ENCODE measurements around the gene ARMH3. TPM values are rescaled to one million over a fixed set of nuclear protein-coding genes. Genes with fewer than 3 reads are reported as not detected.

Gene ARMH3, protein sequence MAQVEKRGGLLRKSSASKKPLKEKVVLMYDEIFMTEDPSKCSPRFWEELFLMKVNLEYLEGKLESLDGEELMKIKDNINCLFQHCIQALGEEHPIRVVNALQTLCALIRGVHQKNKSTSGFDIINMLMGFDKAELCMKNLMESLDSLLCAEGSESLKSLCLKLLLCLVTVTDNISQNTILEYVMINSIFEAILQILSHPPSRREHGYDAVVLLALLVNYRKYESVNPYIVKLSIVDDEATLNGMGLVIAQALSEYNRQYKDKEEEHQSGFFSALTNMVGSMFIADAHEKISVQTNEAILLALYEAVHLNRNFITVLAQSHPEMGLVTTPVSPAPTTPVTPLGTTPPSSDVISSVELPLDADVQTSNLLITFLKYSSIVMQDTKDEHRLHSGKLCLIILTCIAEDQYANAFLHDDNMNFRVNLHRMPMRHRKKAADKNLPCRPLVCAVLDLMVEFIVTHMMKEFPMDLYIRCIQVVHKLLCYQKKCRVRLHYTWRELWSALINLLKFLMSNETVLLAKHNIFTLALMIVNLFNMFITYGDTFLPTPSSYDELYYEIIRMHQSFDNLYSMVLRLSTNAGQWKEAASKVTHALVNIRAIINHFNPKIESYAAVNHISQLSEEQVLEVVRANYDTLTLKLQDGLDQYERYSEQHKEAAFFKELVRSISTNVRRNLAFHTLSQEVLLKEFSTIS
- 42.2 TPM for total RNA-seq
- 10 to 100 TPM; 21.3 to 29.5 (median 24.2) TPM for polyA plus RNA-seq

DNA sequence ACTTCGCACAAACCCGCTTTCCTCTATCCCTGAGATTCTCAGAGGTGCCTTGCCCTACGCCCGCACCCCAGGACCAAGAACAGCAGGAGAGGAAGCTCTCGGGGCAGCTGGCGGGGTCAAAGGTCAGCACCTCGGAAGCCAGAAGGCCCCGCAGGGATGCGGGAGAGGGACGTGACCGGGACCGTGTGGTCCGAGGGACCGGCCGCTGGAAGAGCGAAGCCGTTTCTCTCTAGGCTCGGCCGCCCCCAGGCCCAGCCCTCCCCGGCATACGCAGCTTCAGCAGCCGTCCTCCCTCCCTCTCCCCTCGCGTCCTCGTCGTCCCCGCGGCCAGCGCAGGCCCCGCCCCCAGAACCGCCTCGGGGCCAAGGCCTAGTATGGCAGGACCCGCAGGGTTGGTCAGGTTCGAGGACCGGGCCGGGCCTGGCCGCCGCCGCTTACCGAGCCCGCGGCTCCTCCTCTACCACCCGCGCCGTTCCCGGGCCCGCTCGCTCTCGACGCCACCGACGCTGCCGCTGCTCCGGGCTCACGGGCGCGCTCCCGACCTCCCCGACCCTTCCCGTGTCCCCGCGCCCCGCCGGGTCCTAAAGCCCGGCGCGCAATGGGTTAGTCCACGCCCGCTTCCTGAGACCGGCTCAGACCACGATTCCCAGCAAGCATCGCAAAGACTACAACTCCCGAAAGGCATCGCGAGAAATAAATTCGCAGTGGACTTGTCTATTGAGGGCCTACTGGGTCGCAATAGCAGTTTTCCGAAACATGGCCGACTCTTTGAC is at the start of gene ARMH3:
Gene ARMH3, minus strand, starts transcription at position 527 of the 773 bp plus-strand sequence. CDS start 16,059 bp downstream, outside the sequence.
- no peaks in the 10 kb centered on the region for H3K27me3 ChIP-seq (ENCODE audit: control insufficient read depth, insufficient read depth, low read length)
- peaks cover 19 to 51% (median 36%) of the 10 kb centered on the region in 4 donors for H3K4me1 Mint-ChIP-seq
- peak within 1 kb of the TSS; percentile 86 for H3K4me3 ChIP-seq (ENCODE audit: low read depth, low read length)
- H3K9me3 ChIP-seq (ENCODE audit: control insufficient read depth in 2 of 2, low read length in 2 of 2) = no peaks in the 10 kb centered on the region
- peaks cover 42% of the 10 kb centered on the region for H3K4me1 ChIP-seq (ENCODE audit: control insufficient read depth, insufficient read depth, low read length, poor library complexity, severe bottlenecking)
- peak within 1 kb of the TSS; percentile 91 to 98 (median 94) for H3K27ac Mint-ChIP-seq
- peak; percentile 81 to 98 (median 90) for DNase-seq
- H3K36me3 Mint-ChIP-seq = peaks cover 4% of the 10 kb centered on the region
- peaks cover under 1% of the 10 kb centered on the region for H3K27me3 Mint-ChIP-seq
- H3K9me3 Mint-ChIP-seq = no peaks in the 10 kb centered on the region
- H3K27ac ChIP-seq (ENCODE audit: insufficient read depth, low read length, poor library complexity, severe bottlenecking) = peak within 1 kb of the TSS; percentile 85
- peak within 1 kb of the TSS; percentile 92 to 99 (median 96) for H3K4me3 Mint-ChIP-seq
- H3K36me3 ChIP-seq (ENCODE audit: control insufficient read depth, insufficient read depth, low read length) = no peaks in the 10 kb centered on the region
- peak; percentile 97 to 98 for ATAC-seq (ENCODE audit: low read depth in 2 of 2)

DNA sequence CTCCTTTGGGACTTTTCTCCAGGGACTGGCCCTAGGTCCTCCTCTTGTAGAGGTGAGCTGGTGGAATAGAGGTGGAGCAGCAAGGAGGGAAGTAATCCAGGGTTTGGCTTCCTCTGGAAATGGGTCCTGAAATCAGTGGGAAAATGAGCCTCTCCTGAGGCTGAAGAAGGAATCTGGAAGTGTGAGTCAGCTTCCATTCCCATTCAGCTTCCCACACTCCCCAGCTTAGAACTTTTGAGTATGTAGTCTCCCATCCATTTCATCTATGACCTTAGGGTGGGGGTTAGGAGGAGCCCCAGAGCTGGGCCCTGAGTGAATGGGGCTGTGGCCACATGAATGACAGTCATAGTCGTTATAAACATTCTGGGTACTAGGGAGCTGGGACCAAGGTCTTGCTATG is 46.4 kb upstream of the ARMH3 start:
- no peak overlapping the region for H3K27ac ChIP-seq (ENCODE audit: insufficient read depth, low read length, poor library complexity, severe bottlenecking)
- no peaks in the 10 kb centered on the region for H3K9me3 ChIP-seq (ENCODE audit: control insufficient read depth in 2 of 2, low read length in 2 of 2)
- H3K9me3 Mint-ChIP-seq = no peaks in the 10 kb centered on the region
- DNase-seq = no peak
- peaks cover 8% of the 10 kb centered on the region for H3K36me3 ChIP-seq (ENCODE audit: control insufficient read depth, insufficient read depth, low read length)
- H3K27ac Mint-ChIP-seq = no peak overlapping the region
- peaks cover 5 to 21% (median 10%) of the 10 kb centered on the region in 4 donors for H3K4me1 Mint-ChIP-seq
- H3K27me3 Mint-ChIP-seq = no peaks in the 10 kb centered on the region
- H3K4me1 ChIP-seq (ENCODE audit: control insufficient read depth, insufficient read depth, low read length, poor library complexity, severe bottlenecking) = peaks cover 3% of the 10 kb centered on the region
- ATAC-seq (ENCODE audit: low read depth in 2 of 2) = no peak
- H3K36me3 Mint-ChIP-seq = peaks cover 7% of the 10 kb centered on the region
- no peaks in the 10 kb centered on the region for H3K27me3 ChIP-seq (ENCODE audit: control insufficient read depth, insufficient read depth, low read length)
- H3K4me3 ChIP-seq (ENCODE audit: low read depth, low read length) = no peak overlapping the region
- H3K4me3 Mint-ChIP-seq = no peak overlapping the region

DNA sequence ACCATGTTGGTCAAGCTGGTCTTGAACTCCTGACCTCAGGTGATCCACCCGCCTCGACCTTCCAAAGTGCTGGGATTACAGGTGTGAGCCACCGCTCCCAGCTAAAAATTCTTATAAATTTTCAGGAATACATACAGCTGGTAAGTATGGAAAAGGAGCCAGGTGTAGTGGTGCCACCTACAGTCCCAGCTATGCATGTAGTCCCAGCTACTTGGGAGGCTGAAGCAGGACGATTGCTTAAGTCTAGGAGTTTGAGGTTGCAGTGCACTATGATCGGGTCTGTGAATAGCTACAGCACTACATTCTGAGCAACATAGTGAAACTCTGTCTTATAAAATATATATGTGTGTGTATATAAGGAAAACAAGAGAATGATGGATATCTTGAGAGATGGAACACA is 45.2 kb upstream of the ARMH3 start:
- peaks cover 5 to 16% (median 10%) of the 10 kb centered on the region in 4 donors for H3K4me1 Mint-ChIP-seq
- no peaks in the 10 kb centered on the region for H3K9me3 Mint-ChIP-seq
- H3K4me3 Mint-ChIP-seq = no peak overlapping the region
- no peaks in the 10 kb centered on the region for H3K9me3 ChIP-seq (ENCODE audit: control insufficient read depth in 2 of 2, low read length in 2 of 2)
- peaks cover 10% of the 10 kb centered on the region for H3K36me3 Mint-ChIP-seq
- no peaks in the 10 kb centered on the region for H3K27me3 Mint-ChIP-seq
- no peaks in the 10 kb centered on the region for H3K27me3 ChIP-seq (ENCODE audit: control insufficient read depth, insufficient read depth, low read length)
- no peak for ATAC-seq (ENCODE audit: low read depth in 2 of 2)
- H3K36me3 ChIP-seq (ENCODE audit: control insufficient read depth, insufficient read depth, low read length) = no peaks in the 10 kb centered on the region
- peaks cover 3% of the 10 kb centered on the region for H3K4me1 ChIP-seq (ENCODE audit: control insufficient read depth, insufficient read depth, low read length, poor library complexity, severe bottlenecking)
- no peak overlapping the region for H3K4me3 ChIP-seq (ENCODE audit: low read depth, low read length)
- DNase-seq = no peak
- H3K27ac Mint-ChIP-seq = no peak overlapping the region
- H3K27ac ChIP-seq (ENCODE audit: insufficient read depth, low read length, poor library complexity, severe bottlenecking) = no peak overlapping the region

DNA sequence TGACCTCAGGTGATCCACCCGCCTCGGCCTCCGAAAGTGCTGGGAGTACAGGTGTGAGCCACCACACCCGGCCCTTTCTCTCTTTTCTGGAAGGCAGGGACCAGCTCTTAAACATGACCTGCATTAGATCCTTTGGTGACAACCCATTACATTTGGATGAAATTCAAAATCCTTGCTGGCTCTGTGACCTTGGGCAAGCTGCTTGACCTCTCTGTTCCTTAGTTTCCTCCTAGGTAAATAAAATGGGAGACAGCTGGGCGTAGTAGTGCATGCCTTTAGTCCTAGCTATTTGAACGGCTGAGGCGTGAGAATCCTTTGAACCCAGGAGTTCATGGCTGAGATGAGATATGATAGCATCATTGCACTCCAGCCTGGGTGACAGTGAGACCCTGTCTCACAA is 40.5 kb upstream of the ARMH3 start:
- H3K36me3 Mint-ChIP-seq = peaks cover 13% of the 10 kb centered on the region

DNA sequence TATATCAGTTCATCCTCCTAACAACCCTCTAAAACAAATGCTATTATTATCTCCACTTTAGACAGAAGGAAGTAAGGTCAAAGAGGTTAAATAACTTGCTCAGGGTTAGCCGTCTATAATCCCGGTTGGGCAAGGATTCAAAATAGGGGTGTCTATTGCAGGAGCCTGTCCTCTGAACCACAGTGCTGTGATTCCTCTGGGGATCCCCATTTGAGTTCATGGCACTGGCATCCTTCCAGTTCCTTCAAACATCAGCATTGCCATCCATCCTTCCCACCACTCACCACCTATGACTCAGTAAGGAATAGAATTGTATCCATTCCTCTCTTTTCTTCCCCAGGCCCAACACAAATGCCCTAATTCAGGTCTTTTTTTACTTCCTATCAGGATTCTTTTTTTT is 34.8 kb upstream of the ARMH3 start:
- Histone ChIP-seq H3K27me3 (ENCODE audit: control insufficient read depth, insufficient read depth, low read length) (no peaks in the 10 kb centered on the region), H3K9me3 (ENCODE audit: control insufficient read depth in 2 of 2, low read length in 2 of 2) (no peaks in the 10 kb centered on the region), H3K4me3 (ENCODE audit: low read depth, low read length) (no peak overlapping the region), H3K27ac (ENCODE audit: insufficient read depth, low read length, poor library complexity, severe bottlenecking) (no peak overlapping the region), H3K4me1 (ENCODE audit: control insufficient read depth, insufficient read depth, low read length, poor library complexity, severe bottlenecking) (no peaks in the 10 kb centered on the region), H3K36me3 (ENCODE audit: control insufficient read depth, insufficient read depth, low read length) (no peaks in the 10 kb centered on the region)
- no peaks in the 10 kb centered on the region for H3K27me3 Mint-ChIP-seq
- H3K36me3 Mint-ChIP-seq = peaks cover 13% of the 10 kb centered on the region
- no peaks in the 10 kb centered on the region for H3K9me3 Mint-ChIP-seq
- H3K27ac Mint-ChIP-seq = peak overlapping the region in 2 of 3 donors; percentile 23 to 54
- H3K4me3 Mint-ChIP-seq = no peak overlapping the region
- ATAC-seq (ENCODE audit: low read depth in 2 of 2) (no peak), DNase-seq (no peak)
- H3K4me1 Mint-ChIP-seq = peaks cover 0 to 3% (median 0%) of the 10 kb centered on the region in 4 donors

More for the DNA sequence above, 40.5 kb upstream of the ARMH3 start:
- H3K27me3 ChIP-seq (ENCODE audit: control insufficient read depth, insufficient read depth, low read length) = no peaks in the 10 kb centered on the region
- no peak for ATAC-seq (ENCODE audit: low read depth in 2 of 2)
- no peak overlapping the region for H3K4me3 Mint-ChIP-seq
- no peaks in the 10 kb centered on the region for H3K27me3 Mint-ChIP-seq
- H3K9me3 ChIP-seq (ENCODE audit: control insufficient read depth in 2 of 2, low read length in 2 of 2) = no peaks in the 10 kb centered on the region
- no peak overlapping the region for H3K27ac ChIP-seq (ENCODE audit: insufficient read depth, low read length, poor library complexity, severe bottlenecking)
- no peak for DNase-seq
- no peaks in the 10 kb centered on the region for H3K9me3 Mint-ChIP-seq
- no peak overlapping the region for H3K4me3 ChIP-seq (ENCODE audit: low read depth, low read length)
- no peaks in the 10 kb centered on the region for H3K36me3 ChIP-seq (ENCODE audit: control insufficient read depth, insufficient read depth, low read length)
- no peaks in the 10 kb centered on the region for H3K4me1 Mint-ChIP-seq
- H3K27ac Mint-ChIP-seq = no peak overlapping the region
- H3K4me1 ChIP-seq (ENCODE audit: control insufficient read depth, insufficient read depth, low read length, poor library complexity, severe bottlenecking) = no peaks in the 10 kb centered on the region

DNA sequence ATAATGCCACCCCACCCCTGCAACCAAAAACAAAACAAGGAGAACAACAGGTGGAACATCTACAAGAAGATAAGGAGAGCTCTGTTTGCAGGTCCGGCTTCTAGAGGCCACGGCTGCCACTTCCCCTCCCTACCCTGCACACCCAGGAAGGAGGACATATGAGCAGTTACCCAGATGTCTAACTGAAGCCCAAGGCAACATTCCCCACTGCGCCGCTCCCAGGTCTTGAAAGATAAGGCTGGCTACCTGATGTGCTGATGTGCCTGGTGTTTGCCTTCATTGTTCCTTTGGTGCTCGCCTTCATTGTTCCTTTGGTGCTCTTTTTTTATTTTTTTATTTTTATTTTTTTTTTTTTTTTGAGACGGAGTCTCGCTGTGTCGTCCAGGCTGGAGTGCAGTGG is 30.2 kb upstream of the ARMH3 start:
- H3K4me1 Mint-ChIP-seq = peaks cover 0 to 3% (median 0%) of the 10 kb centered on the region in 4 donors
- H3K27ac Mint-ChIP-seq = peak overlapping the region in 1 of 3 donors; percentile 42
- ATAC-seq (ENCODE audit: low read depth in 2 of 2) = no peak

DNA sequence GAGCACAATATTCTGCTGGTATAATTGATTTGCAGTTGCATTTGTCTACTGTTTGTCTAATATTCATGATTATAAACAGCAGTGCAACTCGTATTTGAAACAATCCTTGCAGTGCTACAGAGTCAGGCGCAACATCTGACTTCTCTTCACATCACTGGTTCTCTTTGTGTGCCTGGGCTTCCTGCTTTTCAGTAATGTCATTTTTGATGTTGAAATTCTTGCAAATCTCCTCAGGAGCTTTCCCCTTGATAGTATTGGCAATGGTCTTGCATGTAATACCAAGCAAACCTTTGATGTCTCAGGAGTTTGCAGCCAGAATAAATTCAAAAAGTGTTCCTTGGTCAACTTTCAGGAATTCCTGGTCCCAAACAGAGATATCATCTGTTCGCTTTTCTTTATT is 29.4 kb upstream of the ARMH3 start:
- Histone ChIP-seq H3K9me3 (ENCODE audit: control insufficient read depth in 2 of 2, low read length in 2 of 2) (no peaks in the 10 kb centered on the region), H3K4me3 (ENCODE audit: low read depth, low read length) (no peak overlapping the region), H3K27me3 (ENCODE audit: control insufficient read depth, insufficient read depth, low read length) (no peaks in the 10 kb centered on the region), H3K4me1 (ENCODE audit: control insufficient read depth, insufficient read depth, low read length, poor library complexity, severe bottlenecking) (no peaks in the 10 kb centered on the region), H3K27ac (ENCODE audit: insufficient read depth, low read length, poor library complexity, severe bottlenecking) (no peak overlapping the region), H3K36me3 (ENCODE audit: control insufficient read depth, insufficient read depth, low read length) (peaks cover 2% of the 10 kb centered on the region)
- Mint-ChIP-seq H3K4me1 (peaks cover 0 to 3% (median 0%) of the 10 kb centered on the region in 4 donors), H3K36me3 (peaks cover 4% of the 10 kb centered on the region), H3K4me3 (no peak overlapping the region), H3K9me3 (no peaks in the 10 kb centered on the region), H3K27me3 (no peaks in the 10 kb centered on the region), H3K27ac (no peak overlapping the region)
- DNase-seq (no peak), ATAC-seq (ENCODE audit: low read depth in 2 of 2) (no peak)

More for the DNA sequence above, 30.2 kb upstream of the ARMH3 start:
- no peaks in the 10 kb centered on the region for H3K9me3 Mint-ChIP-seq
- no peaks in the 10 kb centered on the region for H3K27me3 ChIP-seq (ENCODE audit: control insufficient read depth, insufficient read depth, low read length)
- no peak overlapping the region for H3K4me3 ChIP-seq (ENCODE audit: low read depth, low read length)
- no peak overlapping the region for H3K27ac ChIP-seq (ENCODE audit: insufficient read depth, low read length, poor library complexity, severe bottlenecking)
- H3K27me3 Mint-ChIP-seq = no peaks in the 10 kb centered on the region
- no peak overlapping the region for H3K4me3 Mint-ChIP-seq
- H3K36me3 ChIP-seq (ENCODE audit: control insufficient read depth, insufficient read depth, low read length) = peaks cover 2% of the 10 kb centered on the region
- no peaks in the 10 kb centered on the region for H3K4me1 ChIP-seq (ENCODE audit: control insufficient read depth, insufficient read depth, low read length, poor library complexity, severe bottlenecking)
- H3K36me3 Mint-ChIP-seq = peaks cover 10% of the 10 kb centered on the region
- no peak for DNase-seq
- H3K9me3 ChIP-seq (ENCODE audit: control insufficient read depth in 2 of 2, low read length in 2 of 2) = no peaks in the 10 kb centered on the region
